Measurements from ENCODE around the gene NAV3.

Gene NAV3

GRCh38 chr12:77882709-77883108 lies 52.0 kb downstream of the NAV3 start:
- Histone ChIP-seq H3K27me3 (ENCODE audit: insufficient read depth, poor library complexity, severe bottlenecking) (no peaks in the 10 kb centered on the region), H3K4me3 (replicated peaks; ENCODE audit: insufficient read depth, low read length) (no peak overlapping the region), H3K27ac (replicated peaks) (no peak overlapping the region)
- TF ChIP-seq SPI1 (IDR thresholded peaks at IDR 0.05; ENCODE audit: borderline replicate concordance, low read depth) (no peak), CTCF (IDR thresholded peaks at IDR 0.05; ENCODE audit: insufficient read depth, low read length) (no peak), GABPA (IDR thresholded peaks at IDR 0.05; ENCODE audit: low read depth) (no peak)
- DNase-seq (ENCODE audit: low read depth in 1 of 2, low spot score in 1 of 2) = no peak

- no peak for TF ChIP-seq SPI1 (IDR thresholded peaks at IDR 0.05; ENCODE audit: borderline replicate concordance, low read depth)
- TF ChIP-seq POLR2AphosphoS5 (IDR thresholded peaks at IDR 0.05; ENCODE audit: low read depth) = no peak
- no peak for TF ChIP-seq GABPA (IDR thresholded peaks at IDR 0.05; ENCODE audit: low read depth)
- TF ChIP-seq, protein P1, sequence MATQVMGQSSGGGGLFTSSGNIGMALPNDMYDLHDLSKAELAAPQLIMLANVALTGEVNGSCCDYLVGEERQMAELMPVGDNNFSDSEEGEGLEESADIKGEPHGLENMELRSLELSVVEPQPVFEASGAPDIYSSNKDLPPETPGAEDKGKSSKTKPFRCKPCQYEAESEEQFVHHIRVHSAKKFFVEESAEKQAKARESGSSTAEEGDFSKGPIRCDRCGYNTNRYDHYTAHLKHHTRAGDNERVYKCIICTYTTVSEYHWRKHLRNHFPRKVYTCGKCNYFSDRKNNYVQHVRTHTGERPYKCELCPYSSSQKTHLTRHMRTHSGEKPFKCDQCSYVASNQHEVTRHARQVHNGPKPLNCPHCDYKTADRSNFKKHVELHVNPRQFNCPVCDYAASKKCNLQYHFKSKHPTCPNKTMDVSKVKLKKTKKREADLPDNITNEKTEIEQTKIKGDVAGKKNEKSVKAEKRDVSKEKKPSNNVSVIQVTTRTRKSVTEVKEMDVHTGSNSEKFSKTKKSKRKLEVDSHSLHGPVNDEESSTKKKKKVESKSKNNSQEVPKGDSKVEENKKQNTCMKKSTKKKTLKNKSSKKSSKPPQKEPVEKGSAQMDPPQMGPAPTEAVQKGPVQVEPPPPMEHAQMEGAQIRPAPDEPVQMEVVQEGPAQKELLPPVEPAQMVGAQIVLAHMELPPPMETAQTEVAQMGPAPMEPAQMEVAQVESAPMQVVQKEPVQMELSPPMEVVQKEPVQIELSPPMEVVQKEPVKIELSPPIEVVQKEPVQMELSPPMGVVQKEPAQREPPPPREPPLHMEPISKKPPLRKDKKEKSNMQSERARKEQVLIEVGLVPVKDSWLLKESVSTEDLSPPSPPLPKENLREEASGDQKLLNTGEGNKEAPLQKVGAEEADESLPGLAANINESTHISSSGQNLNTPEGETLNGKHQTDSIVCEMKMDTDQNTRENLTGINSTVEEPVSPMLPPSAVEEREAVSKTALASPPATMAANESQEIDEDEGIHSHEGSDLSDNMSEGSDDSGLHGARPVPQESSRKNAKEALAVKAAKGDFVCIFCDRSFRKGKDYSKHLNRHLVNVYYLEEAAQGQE (IDR thresholded peaks at IDR 0.05; ENCODE audit: insufficient replicate concordance, low read depth) = no peak
- TF ChIP-seq CTCF (IDR thresholded peaks at IDR 0.05; ENCODE audit: insufficient read depth, low read length) = no peak
Observed at GRCh38 chr12:77888611-77889010, 57.9 kb downstream of the NAV3 start.

GRCh38 chr12:77891518-77892147 lies 60.9 kb downstream of the NAV3 start:
- H3K27ac ChIP-seq (replicated peaks) = no peak overlapping the region
- no peak overlapping the region for H3K4me3 ChIP-seq (replicated peaks; ENCODE audit: insufficient read depth, low read length)
- DNase-seq (ENCODE audit: low read depth in 1 of 2, low spot score in 1 of 2) = no peak
- no peak for TF ChIP-seq GABPA (IDR thresholded peaks at IDR 0.05; ENCODE audit: low read depth)
- no peak for TF ChIP-seq SPI1 (IDR thresholded peaks at IDR 0.05; ENCODE audit: borderline replicate concordance, low read depth)
- TF ChIP-seq POLR2AphosphoS5 (IDR thresholded peaks at IDR 0.05; ENCODE audit: low read depth) = no peak
- TF ChIP-seq, protein P1 (IDR thresholded peaks at IDR 0.05; ENCODE audit: insufficient replicate concordance, low read depth) = no peak
- TF ChIP-seq CTCF (IDR thresholded peaks at IDR 0.05; ENCODE audit: insufficient read depth, low read length) = no peak
- H3K27me3 ChIP-seq (ENCODE audit: insufficient read depth, poor library complexity, severe bottlenecking) = no peaks in the 10 kb centered on the region

More at GRCh38 chr12:77888611-77889010, 57.9 kb downstream of the NAV3 start:
- Histone ChIP-seq H3K27me3 (ENCODE audit: insufficient read depth, poor library complexity, severe bottlenecking) (no peaks in the 10 kb centered on the region), H3K27ac (replicated peaks) (no peak overlapping the region), H3K4me3 (replicated peaks; ENCODE audit: insufficient read depth, low read length) (no peak overlapping the region)
- DNase-seq (ENCODE audit: low read depth in 1 of 2, low spot score in 1 of 2) = no peak

DNA sequence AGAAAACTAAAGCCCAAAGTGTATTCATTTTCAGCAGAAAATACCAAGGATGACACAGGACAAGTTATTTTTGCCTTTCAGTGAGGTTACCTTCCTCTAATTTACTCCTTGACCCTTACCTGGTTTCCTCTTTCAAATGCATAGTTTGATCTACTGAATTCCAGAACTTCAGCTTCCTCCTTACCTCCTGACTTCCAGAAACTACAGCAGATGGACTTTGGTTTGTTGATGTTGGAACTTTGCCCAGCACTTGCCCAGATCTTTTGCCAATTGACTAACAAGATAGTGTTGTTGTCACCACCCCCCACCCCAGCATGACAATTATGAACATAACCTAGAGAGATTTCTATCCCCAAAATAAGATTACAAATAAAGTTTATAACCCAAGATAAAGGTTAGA lies 63.2 kb downstream of the NAV3 start:
- H3K27me3 ChIP-seq (ENCODE audit: insufficient read depth, poor library complexity, severe bottlenecking) = no peaks in the 10 kb centered on the region
- TF ChIP-seq SPI1 (IDR thresholded peaks at IDR 0.05; ENCODE audit: borderline replicate concordance, low read depth) (no peak), POLR2AphosphoS5 (IDR thresholded peaks at IDR 0.05; ENCODE audit: low read depth) (no peak), CTCF (IDR thresholded peaks at IDR 0.05; ENCODE audit: insufficient read depth, low read length) (no peak), GABPA (IDR thresholded peaks at IDR 0.05; ENCODE audit: low read depth) (no peak)
- TF ChIP-seq, protein P1 (IDR thresholded peaks at IDR 0.05; ENCODE audit: insufficient replicate concordance, low read depth) = no peak
- no peak overlapping the region for H3K27ac ChIP-seq (replicated peaks)
- DNase-seq (ENCODE audit: low read depth in 1 of 2, low spot score in 1 of 2) = no peak
- H3K4me3 ChIP-seq (replicated peaks; ENCODE audit: insufficient read depth, low read length) = no peak overlapping the region

Measured in HL-60 (cell line).